Epithelial cell of proximal tubule (primary cell): ENCODE results near the gene COL25A1. TPM values are rescaled to one million over a fixed set of nuclear protein-coding genes. Genes with fewer than 3 reads are reported as not detected.
"Not testable (repeated sequence)": the region's sequence is repeated elsewhere in the genome, so short reads cannot be mapped to it uniquely, and the experiment has no call there.

Experiments
- DNase-seq: peaks from one replicate; pipeline ENCODE4 v3.0.0-alpha.2; 2011; ENCODE audit warnings: low read depth
- H3K4me3 ChIP-seq: 2 replicates; pipeline ENCODE4 v1.5.1; 2011; ENCODE audit warnings: low read depth, mild to moderate bottlenecking, low read length
- total RNA-seq: library from RNA; depleted of rRNA; stranded (reverse); fragments of >200 nt; gene quantifications from 2 replicates; pipeline ENCODE4 v1.2.3, GENCODE V29; 2015
- TF ChIP-seq, protein P1 (sequence below): conservative IDR thresholded peaks from 2 replicates; pipeline ENCODE4 v1.5.1; 2012; ENCODE audit warnings: low read depth, mild to moderate bottlenecking, low read length

COL25A1 gene
- total RNA-seq, 1 donor from 2014 or later: 0.46 TPM

- DNase-seq: no peak
- TF ChIP-seq, protein P1, sequence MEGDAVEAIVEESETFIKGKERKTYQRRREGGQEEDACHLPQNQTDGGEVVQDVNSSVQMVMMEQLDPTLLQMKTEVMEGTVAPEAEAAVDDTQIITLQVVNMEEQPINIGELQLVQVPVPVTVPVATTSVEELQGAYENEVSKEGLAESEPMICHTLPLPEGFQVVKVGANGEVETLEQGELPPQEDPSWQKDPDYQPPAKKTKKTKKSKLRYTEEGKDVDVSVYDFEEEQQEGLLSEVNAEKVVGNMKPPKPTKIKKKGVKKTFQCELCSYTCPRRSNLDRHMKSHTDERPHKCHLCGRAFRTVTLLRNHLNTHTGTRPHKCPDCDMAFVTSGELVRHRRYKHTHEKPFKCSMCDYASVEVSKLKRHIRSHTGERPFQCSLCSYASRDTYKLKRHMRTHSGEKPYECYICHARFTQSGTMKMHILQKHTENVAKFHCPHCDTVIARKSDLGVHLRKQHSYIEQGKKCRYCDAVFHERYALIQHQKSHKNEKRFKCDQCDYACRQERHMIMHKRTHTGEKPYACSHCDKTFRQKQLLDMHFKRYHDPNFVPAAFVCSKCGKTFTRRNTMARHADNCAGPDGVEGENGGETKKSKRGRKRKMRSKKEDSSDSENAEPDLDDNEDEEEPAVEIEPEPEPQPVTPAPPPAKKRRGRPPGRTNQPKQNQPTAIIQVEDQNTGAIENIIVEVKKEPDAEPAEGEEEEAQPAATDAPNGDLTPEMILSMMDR: no peak
Measured at GRCh38 chr4:109083911-109084310, 218.5 kb downstream of the COL25A1 start.

GRCh38 chr4:109079731-109080130 lies 222.7 kb downstream of the COL25A1 start:
- no peak overlapping the region for H3K4me3 ChIP-seq
- TF ChIP-seq, protein P1: no peak
- no peak for DNase-seq

More at GRCh38 chr4:109083911-109084310, 218.5 kb downstream of the COL25A1 start:
- H3K4me3 ChIP-seq: no peak overlapping the region

GRCh38 chr4:109079201-109079600 lies 223.3 kb downstream of the COL25A1 start:
- TF ChIP-seq, protein P1: no peak
- H3K4me3 ChIP-seq: no peak overlapping the region
- no peak for DNase-seq

GRCh38 chr4:109078724-109079123 lies 223.7 kb downstream of the COL25A1 start:
- H3K4me3 ChIP-seq: no peak overlapping the region
- DNase-seq: no peak
- TF ChIP-seq, protein P1: no peak

GRCh38 chr4:109077505-109077904 lies 225.0 kb downstream of the COL25A1 start:
- H3K4me3 ChIP-seq: no peak overlapping the region
- no peak for DNase-seq
- TF ChIP-seq, protein P1: no peak

DNA sequence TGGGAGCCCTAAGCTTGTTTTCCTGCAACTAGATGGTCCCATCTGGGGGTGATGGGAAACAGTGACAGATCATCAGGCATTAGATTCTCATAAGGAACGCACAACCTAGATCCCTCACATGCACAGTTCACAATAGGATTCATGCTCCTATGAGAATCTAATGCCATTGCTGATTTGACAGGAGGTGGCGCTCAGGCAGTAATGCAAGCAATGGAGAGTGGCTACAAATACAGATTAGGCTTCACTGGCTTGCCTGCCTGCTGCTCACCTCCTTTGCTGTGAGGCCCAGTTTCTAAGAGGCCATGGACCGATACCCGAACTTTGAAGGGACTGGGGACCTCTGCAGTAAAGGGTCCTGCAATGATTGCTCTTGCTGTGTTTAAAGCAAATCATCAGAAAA lies 225.7 kb downstream of the COL25A1 start:
- TF ChIP-seq, protein P1: peak; percentile 12

DNA sequence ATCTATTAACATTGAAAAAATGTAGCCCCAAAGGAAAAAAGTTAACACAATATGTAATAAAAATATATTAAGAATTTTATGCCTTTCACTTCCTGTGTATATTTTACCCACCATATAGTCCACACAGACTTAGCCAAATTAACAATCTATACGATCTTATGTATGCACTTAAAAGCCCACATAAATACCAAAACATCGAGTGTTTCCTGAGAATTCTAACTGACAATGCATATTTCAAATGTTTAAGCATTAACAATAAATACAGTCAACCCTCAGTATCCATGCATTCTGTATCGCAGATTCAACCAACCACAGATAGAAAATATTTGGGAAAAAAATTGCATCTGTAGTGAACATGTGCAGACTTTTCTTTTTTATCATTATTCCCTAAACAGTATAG lies 226.8 kb downstream of the COL25A1 start:
- TF ChIP-seq, protein P1: no peak
- DNase-seq: no peak
- H3K4me3 ChIP-seq: no peak overlapping the region

More for the DNA sequence above, 225.7 kb downstream of the COL25A1 start:
- not testable (repeated sequence) for H3K4me3 ChIP-seq, DNase-seq
